Tibial nerve (tissue), 3 donors: ENCODE data around the gene SMG1.

Experiments used
- POLR2A ChIP-seq, 2 donors: fragments of 450-650 bp; IDR thresholded peaks; one replicate each; pipeline ENCODE4 v1.6.1; 2017; ENCODE audit warnings: antibody characterized with exemption in 2 of 2, mild to moderate bottlenecking in 2 of 2, moderate library complexity in 2 of 2
- TF ChIP-seq, protein P1 (sequence below), 5 experiments: fragments of 200-600 bp in 3 of 5; fragments of 450-650 bp in 2 of 5; sonication (generic) in 3 of 5; IDR thresholded peaks; one replicate each; pipeline ENCODE4 v1.5.1; 2016 to 2019; ENCODE audit warnings: antibody characterized with exemption in 5 of 5, mild to moderate bottlenecking in 3 of 5, moderate library complexity in 2 of 5

- TF ChIP-seq POLR2A (IDR thresholded peaks at IDR 0.05), result no peak
- TF ChIP-seq, protein P1, sequence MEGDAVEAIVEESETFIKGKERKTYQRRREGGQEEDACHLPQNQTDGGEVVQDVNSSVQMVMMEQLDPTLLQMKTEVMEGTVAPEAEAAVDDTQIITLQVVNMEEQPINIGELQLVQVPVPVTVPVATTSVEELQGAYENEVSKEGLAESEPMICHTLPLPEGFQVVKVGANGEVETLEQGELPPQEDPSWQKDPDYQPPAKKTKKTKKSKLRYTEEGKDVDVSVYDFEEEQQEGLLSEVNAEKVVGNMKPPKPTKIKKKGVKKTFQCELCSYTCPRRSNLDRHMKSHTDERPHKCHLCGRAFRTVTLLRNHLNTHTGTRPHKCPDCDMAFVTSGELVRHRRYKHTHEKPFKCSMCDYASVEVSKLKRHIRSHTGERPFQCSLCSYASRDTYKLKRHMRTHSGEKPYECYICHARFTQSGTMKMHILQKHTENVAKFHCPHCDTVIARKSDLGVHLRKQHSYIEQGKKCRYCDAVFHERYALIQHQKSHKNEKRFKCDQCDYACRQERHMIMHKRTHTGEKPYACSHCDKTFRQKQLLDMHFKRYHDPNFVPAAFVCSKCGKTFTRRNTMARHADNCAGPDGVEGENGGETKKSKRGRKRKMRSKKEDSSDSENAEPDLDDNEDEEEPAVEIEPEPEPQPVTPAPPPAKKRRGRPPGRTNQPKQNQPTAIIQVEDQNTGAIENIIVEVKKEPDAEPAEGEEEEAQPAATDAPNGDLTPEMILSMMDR (IDR thresholded peaks at IDR 0.05), result no peak
These were observed 142.5 kb downstream of the SMG1 start for GRCh38 chr16:18783430-18784341.
